ENCODE data around the gene CIT. TPM values are rescaled to one million over a fixed set of nuclear protein-coding genes. Genes with fewer than 3 reads are reported as not detected.

The CIT gene
- total and polyA plus RNA-seq, 9 donors, result 0.39 to 3.6 (median 1.7) TPM

DNA sequence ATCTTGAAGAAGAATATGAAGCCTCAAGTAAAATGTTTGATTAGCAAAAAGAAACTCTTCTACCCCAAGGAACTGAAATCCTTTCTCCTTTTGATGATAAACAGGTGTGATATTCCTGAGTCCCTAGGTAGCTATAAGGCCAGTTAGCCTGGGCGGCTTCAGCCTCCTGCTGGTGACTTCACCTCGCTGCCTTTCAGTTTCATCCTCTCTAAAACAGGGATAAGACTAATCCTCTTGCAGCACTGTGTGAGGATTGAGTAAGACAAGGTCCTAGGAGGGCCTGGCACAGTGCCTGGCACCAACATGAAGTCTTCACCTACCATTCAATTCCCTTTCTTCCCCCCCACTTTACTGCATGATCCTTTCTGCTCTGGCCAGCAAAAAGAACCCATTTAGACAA, 42.1 kb downstream of the CIT start:
- Histone ChIP-seq H3K9me3 (no peaks in the 10 kb centered on the region), H3K4me1 (ENCODE audit: insufficient read depth) (no peaks in the 10 kb centered on the region), H3K27ac (no peak overlapping the region), H3K27me3 (no peaks in the 10 kb centered on the region), H3K36me3 (no peaks in the 10 kb centered on the region), H3K4me3 (no peak overlapping the region)
- DNase-seq, result no peak
- 93 to 96% (median 95%) methylated on average over 2 of the region's 2 CpGs for WGBS, 3 donors
- TF ChIP-seq POLR2A (IDR thresholded peaks at IDR 0.05) (no peak), CTCF (IDR thresholded peaks at IDR 0.05) (no peak), EP300 (IDR thresholded peaks at IDR 0.05) (no peak)
- intact Hi-C loops (cut with DNase I), result no loop called here

DNA sequence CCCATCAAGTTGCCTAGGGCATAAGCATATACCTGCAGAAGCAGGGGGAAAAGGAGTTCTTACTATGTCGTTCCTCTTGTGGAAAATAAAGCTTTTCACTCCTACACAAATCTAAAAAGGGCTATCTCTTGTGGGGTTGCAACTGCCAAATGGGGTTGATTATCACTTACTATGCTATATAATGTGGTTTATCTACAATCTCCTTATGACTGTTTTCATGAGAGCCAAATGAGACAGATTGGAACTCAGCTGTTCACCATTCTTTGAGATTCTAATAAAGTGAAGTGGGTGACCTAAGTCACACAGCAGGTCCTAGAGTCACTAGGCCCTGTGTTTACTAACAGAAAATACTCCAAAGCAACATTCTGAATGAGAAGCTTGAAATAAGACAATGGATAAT, 47.7 kb downstream of the CIT start:
- intact Hi-C loops (cut with DNase I), result no loop called here
- no peaks in the 10 kb centered on the region for H3K36me3 ChIP-seq
- H3K9me3 ChIP-seq, result no peaks in the 10 kb centered on the region
- DNase-seq, result no peak
- 47 to 79% (median 59%) methylated on average over 1 of the region's 1 CpG for WGBS, 3 donors
- H3K4me1 ChIP-seq (ENCODE audit: insufficient read depth), result no peaks in the 10 kb centered on the region
- no peak overlapping the region for H3K27ac ChIP-seq
- no peak overlapping the region for H3K4me3 ChIP-seq
- H3K27me3 ChIP-seq, result no peaks in the 10 kb centered on the region
- TF ChIP-seq CTCF (IDR thresholded peaks at IDR 0.05) (no peak), EP300 (IDR thresholded peaks at IDR 0.05) (no peak), POLR2A (IDR thresholded peaks at IDR 0.05) (no peak)

DNA sequence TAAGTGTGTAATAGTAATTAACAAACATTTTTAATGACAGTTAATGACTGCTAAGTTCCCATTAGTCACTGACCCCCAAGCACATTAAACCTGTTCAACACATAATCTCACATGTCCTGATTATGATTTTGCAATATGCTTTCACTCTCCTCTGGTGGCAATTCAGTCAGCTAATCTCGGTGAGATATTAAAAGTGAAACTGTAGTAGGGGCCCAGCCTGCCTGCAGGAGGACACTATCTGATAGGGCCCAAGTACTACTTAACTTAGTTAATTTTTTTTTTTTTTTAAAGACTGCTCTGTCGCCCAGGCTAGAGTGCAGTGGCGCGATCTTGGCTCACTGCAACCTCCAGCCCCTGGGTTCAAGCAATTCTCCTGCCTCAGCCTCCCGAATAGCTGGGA, 48.8 kb downstream of the CIT start:
- H3K4me1 ChIP-seq (ENCODE audit: insufficient read depth), result no peaks in the 10 kb centered on the region
- H3K36me3 ChIP-seq, result no peaks in the 10 kb centered on the region
- 96 to 98% (median 96%) methylated on average over 5 of the region's 5 CpGs for WGBS, 3 donors
- no peaks in the 10 kb centered on the region for H3K27me3 ChIP-seq
- H3K27ac ChIP-seq, result no peak overlapping the region
- intact Hi-C loops (cut with DNase I), result no loop called here
- no peaks in the 10 kb centered on the region for H3K9me3 ChIP-seq
- no peak overlapping the region for H3K4me3 ChIP-seq
- no peak for TF ChIP-seq EP300 (IDR thresholded peaks at IDR 0.05)
- no peak for TF ChIP-seq CTCF (IDR thresholded peaks at IDR 0.05)
- TF ChIP-seq POLR2A (IDR thresholded peaks at IDR 0.05), result no peak
- DNase-seq, result no peak

DNA sequence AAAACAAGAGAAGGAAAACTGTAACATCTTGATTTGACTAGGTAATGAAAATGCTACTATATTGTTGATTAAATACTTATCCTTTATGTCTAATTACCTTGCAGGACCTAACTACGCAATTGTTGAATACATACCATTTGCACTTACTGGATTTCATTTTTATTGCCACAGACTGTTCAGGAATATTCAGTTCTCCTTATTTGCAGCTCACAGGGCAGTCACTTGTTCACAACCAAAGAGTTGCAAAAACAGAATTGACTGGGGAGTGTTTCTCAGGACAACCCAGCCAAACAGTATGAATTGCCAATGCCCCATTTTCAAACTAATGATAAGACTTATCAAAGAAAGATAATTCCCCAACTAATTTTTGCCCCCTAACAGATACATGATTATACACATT, 49.4 kb downstream of the CIT start:
- no peak overlapping the region for H3K27ac ChIP-seq
- TF ChIP-seq POLR2A (IDR thresholded peaks at IDR 0.05) (no peak), EP300 (IDR thresholded peaks at IDR 0.05) (no peak), CTCF (IDR thresholded peaks at IDR 0.05) (no peak)
- H3K36me3 ChIP-seq, result no peaks in the 10 kb centered on the region
- no peaks in the 10 kb centered on the region for H3K4me1 ChIP-seq (ENCODE audit: insufficient read depth)
- 96 to 100% (median 97%) methylated on average over 1 of the region's 1 CpG for WGBS, 3 donors
- H3K4me3 ChIP-seq, result no peak overlapping the region
- H3K9me3 ChIP-seq, result no peaks in the 10 kb centered on the region
- intact Hi-C loops (cut with DNase I), result no loop called here
- DNase-seq, result no peak
- H3K27me3 ChIP-seq, result no peaks in the 10 kb centered on the region
